Colonic mucosa (tissue), 4 donors: ENCODE results near the gene MGMT. TPM values are rescaled to one million over a fixed set of nuclear protein-coding genes. Genes with fewer than 3 reads are reported as not detected.

ENCODE experiments used
- DNase-seq: peaks from one replicate; pipeline ENCODE4 v3.0.0-alpha.2; 2020
- H3K27ac ChIP-seq: fragments of 200-600 bp; one replicate; pipeline ENCODE4 v1.8.0; 2021
- H3K27me3 ChIP-seq: fragments of 200-600 bp; one replicate; pipeline ENCODE4 v1.8.0; 2021
- H3K36me3 ChIP-seq: fragments of 200-600 bp; one replicate; pipeline ENCODE4 v1.8.0; 2021
- H3K4me1 ChIP-seq: fragments of 200-600 bp; one replicate; pipeline ENCODE4 v1.8.0; 2021; ENCODE audit warnings: mild to moderate bottlenecking
- H3K4me3 ChIP-seq: fragments of 200-600 bp; one replicate; pipeline ENCODE4 v1.8.0; 2021
- H3K9ac ChIP-seq, 2 donors: one replicate each; pipeline ENCODE4 v1.7.0; 2013; ENCODE audit warnings: control low read depth in 2 of 2, low read depth in 2 of 2, low read length in 2 of 2
- H3K9me3 ChIP-seq: fragments of 200-600 bp; one replicate; pipeline ENCODE4 v1.8.0; 2021
- intact Hi-C: fragments of 100-400 bp; cut with DNase I; formaldehyde crosslinking; loops from one replicate; pipeline ENCODE4 v1.14.1; 2022
- total RNA-seq, 2 donors: library from RNA; stranded (reverse); fragmentation: NEBNext Ultra II Directional in 1 of 2; extraction: Animal tissue kit (Norgen Biotek cat#: 25700) in 1 of 2; gene quantifications; one replicate each; pipeline ENCODE4 v1.2.1, GENCODE V29; 2021
- TF ChIP-seq, protein P1 (sequence below): fragments of 200-600 bp; IDR thresholded peaks from one replicate; pipeline ENCODE4 v1.8.0; 2022; ENCODE audit warnings: antibody characterized with exemption, mild to moderate bottlenecking
- donor health status: healthy.
- donor health status: DM: no; HTN: no; CAD: no.
- donor health status: DM: no; HTN: no; CAD: no.

Gene MGMT
- total RNA-seq, 2 donors from 2014 or later, result 17.5 to 18.2 TPM

DNA sequence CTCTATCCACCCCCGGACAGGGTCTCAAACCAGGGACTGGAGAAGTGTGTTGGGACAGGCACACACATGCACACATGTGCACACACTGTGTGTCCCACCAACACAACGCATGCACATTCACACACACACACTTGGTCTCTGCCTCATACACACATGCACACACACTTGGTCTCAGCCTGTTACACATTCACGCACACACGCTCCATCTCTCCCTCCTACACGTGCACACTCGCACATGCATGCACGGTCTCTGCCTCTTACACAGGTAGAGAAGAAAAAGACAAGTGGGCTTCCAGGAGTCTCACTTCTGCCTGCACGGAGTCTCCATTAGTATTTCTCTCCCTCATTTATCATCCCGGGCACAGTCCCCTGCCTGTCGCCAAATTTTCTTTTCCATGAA is 325.8 kb downstream of the MGMT start:
- Histone ChIP-seq H3K9me3 (no peaks in the 10 kb centered on the region), H3K27ac (no peak overlapping the region), H3K27me3 (no peaks in the 10 kb centered on the region), H3K4me1 (no peaks in the 10 kb centered on the region), H3K4me3 (no peak overlapping the region), H3K36me3 (no peaks in the 10 kb centered on the region), H3K9ac (no peak overlapping the region)
- intact Hi-C loops, result no loop called here
- DNase-seq, result no peak
- TF ChIP-seq, protein P1, sequence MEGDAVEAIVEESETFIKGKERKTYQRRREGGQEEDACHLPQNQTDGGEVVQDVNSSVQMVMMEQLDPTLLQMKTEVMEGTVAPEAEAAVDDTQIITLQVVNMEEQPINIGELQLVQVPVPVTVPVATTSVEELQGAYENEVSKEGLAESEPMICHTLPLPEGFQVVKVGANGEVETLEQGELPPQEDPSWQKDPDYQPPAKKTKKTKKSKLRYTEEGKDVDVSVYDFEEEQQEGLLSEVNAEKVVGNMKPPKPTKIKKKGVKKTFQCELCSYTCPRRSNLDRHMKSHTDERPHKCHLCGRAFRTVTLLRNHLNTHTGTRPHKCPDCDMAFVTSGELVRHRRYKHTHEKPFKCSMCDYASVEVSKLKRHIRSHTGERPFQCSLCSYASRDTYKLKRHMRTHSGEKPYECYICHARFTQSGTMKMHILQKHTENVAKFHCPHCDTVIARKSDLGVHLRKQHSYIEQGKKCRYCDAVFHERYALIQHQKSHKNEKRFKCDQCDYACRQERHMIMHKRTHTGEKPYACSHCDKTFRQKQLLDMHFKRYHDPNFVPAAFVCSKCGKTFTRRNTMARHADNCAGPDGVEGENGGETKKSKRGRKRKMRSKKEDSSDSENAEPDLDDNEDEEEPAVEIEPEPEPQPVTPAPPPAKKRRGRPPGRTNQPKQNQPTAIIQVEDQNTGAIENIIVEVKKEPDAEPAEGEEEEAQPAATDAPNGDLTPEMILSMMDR, result no peak

DNA sequence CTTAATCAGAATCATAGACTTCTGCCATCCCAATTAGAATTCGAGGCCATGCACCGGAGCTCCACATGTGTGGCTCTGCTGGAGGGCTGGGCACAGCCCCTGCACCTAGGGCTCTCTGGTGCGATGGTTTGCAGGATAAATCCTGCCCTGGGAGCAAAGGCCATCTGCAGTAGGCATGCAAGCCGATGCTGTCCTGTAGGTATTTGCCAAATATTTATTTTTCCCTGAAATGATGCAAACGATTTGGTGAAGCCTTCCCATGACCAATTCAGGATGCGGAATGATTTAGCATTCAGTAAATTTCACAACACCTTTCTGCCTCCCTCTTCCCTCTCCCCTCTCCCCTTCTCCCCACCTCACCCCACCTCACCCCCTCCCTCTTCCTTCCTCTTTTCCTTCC is 326.4 kb downstream of the MGMT start:
- DNase-seq, result no peak

DNA sequence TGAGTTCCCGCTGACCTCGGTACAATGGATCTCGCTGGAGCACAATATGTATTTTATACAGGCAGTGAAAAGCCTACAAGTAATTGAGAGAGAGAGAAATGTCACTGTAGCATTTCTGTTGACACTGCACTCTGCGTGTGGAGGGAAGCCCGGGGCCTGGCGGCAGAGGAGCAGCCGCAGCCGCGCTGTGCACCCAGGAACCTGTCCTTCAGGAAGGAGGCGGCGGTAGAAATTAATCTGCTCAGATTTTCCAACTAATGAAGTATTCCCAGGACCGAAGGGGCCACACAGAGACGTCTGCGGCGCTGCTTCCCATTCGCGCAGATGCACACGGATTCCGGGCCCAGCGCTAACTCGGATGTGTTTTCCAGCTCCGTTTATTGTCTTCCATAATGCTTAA is 327.0 kb downstream of the MGMT start:
- no peaks in the 10 kb centered on the region for H3K9me3 ChIP-seq
- no peak for DNase-seq
- intact Hi-C loops, result no loop called here
- no peak overlapping the region for H3K27ac ChIP-seq
- H3K36me3 ChIP-seq, result no peaks in the 10 kb centered on the region
- H3K27me3 ChIP-seq, result no peaks in the 10 kb centered on the region
- no peak overlapping the region for H3K9ac ChIP-seq
- TF ChIP-seq, protein P1, result no peak
- no peaks in the 10 kb centered on the region for H3K4me1 ChIP-seq
- no peak overlapping the region for H3K4me3 ChIP-seq

More for the DNA sequence above, 326.4 kb downstream of the MGMT start:
- TF ChIP-seq, protein P1, result no peak
- H3K9ac ChIP-seq, result no peak overlapping the region
- intact Hi-C loops, result no loop called here
- no peaks in the 10 kb centered on the region for H3K36me3 ChIP-seq
- no peak overlapping the region for H3K4me3 ChIP-seq
- H3K27ac ChIP-seq, result no peak overlapping the region
- no peaks in the 10 kb centered on the region for H3K4me1 ChIP-seq
- H3K9me3 ChIP-seq, result no peaks in the 10 kb centered on the region
- H3K27me3 ChIP-seq, result no peaks in the 10 kb centered on the region

DNA sequence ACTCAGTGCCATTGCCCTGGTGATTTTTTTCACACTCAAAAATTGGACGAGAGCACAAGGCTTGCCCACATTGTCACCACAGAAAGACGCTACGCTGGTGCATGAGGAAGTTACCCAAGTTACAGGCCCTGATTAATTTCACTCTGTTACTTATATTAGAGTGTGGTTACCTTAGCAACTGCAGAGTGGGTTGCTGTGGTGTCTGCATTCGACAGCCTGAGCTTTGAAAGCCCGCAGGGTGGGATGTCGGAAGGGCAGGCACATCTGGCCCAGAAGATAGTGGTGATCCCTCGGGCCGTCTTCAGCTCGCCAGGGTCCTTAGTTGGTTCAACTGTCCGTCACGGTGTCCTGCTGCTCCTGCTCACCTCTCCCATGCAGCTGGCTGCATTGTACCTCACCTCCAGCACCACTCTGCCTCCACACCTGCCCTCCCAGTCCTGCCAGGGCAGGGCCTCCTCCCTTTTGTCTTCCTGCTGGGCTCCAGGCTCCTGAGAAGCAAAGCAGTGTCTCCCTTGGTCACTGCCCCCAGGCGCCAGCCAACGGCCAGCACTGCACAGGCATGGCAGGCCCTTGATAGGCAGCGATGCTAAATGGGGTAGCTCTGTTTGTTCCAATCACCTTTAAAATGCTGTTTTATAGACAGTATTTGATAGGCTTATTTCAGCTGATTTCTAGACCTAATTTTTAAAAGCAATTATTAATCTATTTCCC is 329.8 kb downstream of the MGMT start:
- H3K9ac ChIP-seq, result no peak overlapping the region
- intact Hi-C loops, result no loop called here
- no peak overlapping the region for H3K4me3 ChIP-seq
- H3K27me3 ChIP-seq, result no peaks in the 10 kb centered on the region
- H3K27ac ChIP-seq, result no peak overlapping the region
- no peaks in the 10 kb centered on the region for H3K36me3 ChIP-seq
- H3K9me3 ChIP-seq, result no peaks in the 10 kb centered on the region
- H3K4me1 ChIP-seq, result no peaks in the 10 kb centered on the region
- DNase-seq, result no peak
- TF ChIP-seq, protein P1, result no peak

DNA sequence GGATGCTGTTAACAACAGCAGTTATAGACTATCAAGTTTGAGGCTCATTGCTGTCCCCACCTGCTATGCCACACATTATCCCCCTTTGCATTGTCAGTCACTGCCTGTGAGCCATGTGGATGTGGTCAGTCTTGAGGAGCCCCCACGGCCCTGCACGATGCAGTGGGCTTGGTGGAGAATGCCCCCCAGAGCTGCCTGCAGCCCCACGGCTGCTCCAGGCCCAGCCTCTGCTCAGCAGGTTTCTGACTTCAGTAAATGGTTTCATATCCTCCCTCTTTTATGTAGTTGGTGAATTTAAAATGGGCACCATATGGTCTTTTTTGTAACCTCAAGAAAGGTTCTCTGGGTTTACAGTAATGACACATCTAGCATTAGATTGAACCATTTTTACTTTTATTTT is 332.9 kb downstream of the MGMT start:
- Histone ChIP-seq H3K27ac (no peak overlapping the region), H3K4me3 (no peak overlapping the region), H3K9me3 (no peaks in the 10 kb centered on the region), H3K4me1 (no peaks in the 10 kb centered on the region), H3K36me3 (no peaks in the 10 kb centered on the region), H3K27me3 (no peaks in the 10 kb centered on the region), H3K9ac (no peak overlapping the region)
- intact Hi-C loops, result no loop called here
- TF ChIP-seq, protein P1, result no peak
- no peak for DNase-seq
